Upper lobe of right lung (tissue), 1 donor: ENCODE measurements around the gene CFAP58. TPM values are rescaled to one million over a fixed set of nuclear protein-coding genes. Genes with fewer than 3 reads are reported as not detected.

Experiments
- ATAC-seq: fragments of 200-7000 bp; cut with Tn5 transposase; one replicate; pipeline ENCODE4 v1.9.1; 2020; ENCODE audit warnings: mild to moderate bottlenecking, moderate library complexity
- DNase-seq: peaks from one replicate; pipeline ENCODE4 v3.0.0-alpha.2; 2020
- H3K27ac ChIP-seq: fragments of 200-600 bp; one replicate; pipeline ENCODE4 v1.8.0; 2022
- H3K27me3 ChIP-seq: fragments of 200-600 bp; one replicate; pipeline ENCODE4 v1.8.0; 2022; ENCODE audit warnings: mild to moderate bottlenecking
- H3K36me3 ChIP-seq: fragments of 200-600 bp; one replicate; pipeline ENCODE4 v1.8.0; 2022
- H3K4me1 ChIP-seq: fragments of 200-600 bp; one replicate; pipeline ENCODE4 v1.8.0; 2022
- H3K4me3 ChIP-seq: fragments of 200-600 bp; one replicate; pipeline ENCODE4 v1.8.0; 2022; ENCODE audit warnings: mild to moderate bottlenecking
- H3K9me3 ChIP-seq: fragments of 200-600 bp; one replicate; pipeline ENCODE4 v1.8.0; 2022
- CTCF ChIP-seq: fragments of 200-600 bp; IDR thresholded peaks from one replicate; pipeline ENCODE4 v1.8.0; 2022; ENCODE audit warnings: antibody characterized with exemption
- intact Hi-C: fragments of 100-400 bp; cut with DNase I; formaldehyde crosslinking; loops from one replicate; pipeline ENCODE4 v1.11.0; 2022
- total RNA-seq: library from RNA; stranded (reverse); fragmentation: NEBNext Ultra II Directional; extraction: Animal tissue kit (Norgen Biotek cat#: 25700); gene quantifications from one replicate; pipeline ENCODE4 v1.2.1, GENCODE V29; 2021
- donor health status: DM: no; HTN: yes; CAD: no; lungs with severe emphysema.

CFAP58 gene
- total RNA-seq, 1 donor from 2014 or later: 0.14 TPM

- no peaks in the 10 kb centered on the region for H3K4me1 ChIP-seq
- no peak for ATAC-seq
- H3K9me3 ChIP-seq: no peaks in the 10 kb centered on the region
- no peak for TF ChIP-seq CTCF
- intact Hi-C loops: no loop called here
- H3K27ac ChIP-seq: no peak overlapping the region
- peaks cover 6% of the 10 kb centered on the region for H3K27me3 ChIP-seq
- H3K4me3 ChIP-seq: no peak overlapping the region
- DNase-seq: no peak
- H3K36me3 ChIP-seq: no peaks in the 10 kb centered on the region
These were observed 38.3 kb downstream of the CFAP58 start for GRCh38 chr10:104391969-104392296.

DNA sequence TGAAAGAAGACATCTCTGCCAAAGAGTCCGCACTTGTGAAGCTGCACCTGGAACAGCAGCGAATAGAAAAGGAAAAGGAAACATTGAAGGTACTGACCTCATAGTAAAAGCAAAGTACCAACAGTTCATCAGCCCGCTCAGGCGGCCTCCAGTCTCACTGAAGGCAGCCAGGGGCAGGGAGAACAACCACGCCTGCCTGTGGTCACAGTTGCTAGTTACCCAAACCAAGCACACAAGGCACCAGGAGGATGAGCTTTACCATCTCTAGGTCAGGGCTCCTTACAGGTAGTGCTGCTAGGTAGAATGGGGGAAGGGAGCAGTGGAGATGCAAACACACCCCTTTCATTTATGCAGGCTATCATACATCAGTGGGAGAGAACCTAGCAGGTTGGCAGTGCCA is 39.8 kb downstream of the CFAP58 start:
- Histone ChIP-seq H3K27ac (no peak overlapping the region), H3K36me3 (no peaks in the 10 kb centered on the region), H3K9me3 (no peaks in the 10 kb centered on the region), H3K4me3 (no peak overlapping the region), H3K27me3 (peaks cover 6% of the 10 kb centered on the region), H3K4me1 (no peaks in the 10 kb centered on the region)
- ATAC-seq: no peak
- no peak for DNase-seq
- TF ChIP-seq CTCF: no peak
- intact Hi-C loops: no loop called here

DNA sequence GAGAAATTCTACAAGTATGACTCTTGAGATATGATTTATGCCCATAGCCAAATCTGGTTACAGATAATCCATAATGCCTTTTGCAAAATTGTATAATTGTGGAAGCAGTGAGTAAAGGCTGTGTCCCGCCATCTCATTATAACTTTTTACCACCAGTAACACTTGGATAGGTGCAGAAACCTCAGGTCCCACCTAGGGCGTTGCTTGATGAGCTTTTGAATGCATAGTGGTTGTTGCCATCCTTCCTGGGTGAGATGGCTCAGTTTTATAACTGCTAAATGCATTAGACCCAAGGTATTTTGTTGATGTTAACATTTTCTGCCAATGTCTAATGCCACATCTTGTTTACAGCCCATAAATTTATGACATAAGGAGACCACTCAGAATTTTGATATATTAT is 42.9 kb downstream of the CFAP58 start:
- Histone ChIP-seq H3K27ac (no peak overlapping the region), H3K36me3 (no peaks in the 10 kb centered on the region), H3K9me3 (no peaks in the 10 kb centered on the region), H3K4me1 (no peaks in the 10 kb centered on the region), H3K4me3 (no peak overlapping the region), H3K27me3 (peaks cover 6% of the 10 kb centered on the region)
- ATAC-seq: no peak
- TF ChIP-seq CTCF: no peak
- no peak for DNase-seq
- intact Hi-C loops: no loop called here

DNA sequence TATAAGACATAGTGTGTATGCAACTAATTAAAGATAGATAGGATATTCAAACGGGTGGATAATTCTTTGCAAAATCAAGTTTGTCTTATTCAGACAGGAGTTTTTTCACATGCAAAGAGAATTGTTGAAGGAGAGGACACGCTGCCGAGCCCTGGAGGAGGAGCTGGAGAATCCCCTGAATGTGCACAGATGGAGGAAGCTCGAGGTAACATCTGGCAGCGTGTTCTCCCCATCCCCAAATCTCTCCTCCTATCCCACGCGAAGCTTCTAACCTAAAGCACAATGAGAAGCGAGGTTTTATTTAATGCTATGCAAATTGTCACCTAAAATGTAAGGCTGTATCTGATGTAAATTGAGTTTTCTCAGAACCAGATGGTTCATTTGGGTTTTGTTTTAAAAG is 50.0 kb downstream of the CFAP58 start:
- DNase-seq (no peak), ATAC-seq (no peak)
- H3K36me3 ChIP-seq: no peaks in the 10 kb centered on the region
- intact Hi-C loops: no loop called here
- TF ChIP-seq CTCF: no peak
- no peaks in the 10 kb centered on the region for H3K9me3 ChIP-seq
- H3K4me3 ChIP-seq: no peak overlapping the region
- H3K27me3 ChIP-seq: peaks cover 3% of the 10 kb centered on the region
- no peaks in the 10 kb centered on the region for H3K4me1 ChIP-seq
- H3K27ac ChIP-seq: no peak overlapping the region

GRCh38 chr10:104406715-104407650 is 53.4 kb downstream of the CFAP58 start:
- no peaks in the 10 kb centered on the region for H3K9me3 ChIP-seq
- peaks cover 3% of the 10 kb centered on the region for H3K27me3 ChIP-seq
- H3K27ac ChIP-seq: no peak overlapping the region
- peak; percentile 54 for ATAC-seq
- no peaks in the 10 kb centered on the region for H3K4me1 ChIP-seq
- DNase-seq: no peak
- no peak overlapping the region for H3K4me3 ChIP-seq
- no peaks in the 10 kb centered on the region for H3K36me3 ChIP-seq
- peak; percentile 46 for TF ChIP-seq CTCF
- intact Hi-C loops: no loop called here
